ENCODE measurements around the gene SLC30A7.
"Not testable (repeated sequence)": the region's sequence is repeated elsewhere in the genome, so short reads cannot be mapped to it uniquely, and the experiment has no call there.

Gene SLC30A7

GRCh38 chr1:100852976-100853375 lies 42.9 kb upstream of the SLC30A7 start:
- no peaks in the 10 kb centered on the region for H3K9me3 ChIP-seq (replicated peaks; ENCODE audit: insufficient read depth, low read length)
- H3K36me3 ChIP-seq (replicated peaks; ENCODE audit: insufficient read depth, low read length): no peaks in the 10 kb centered on the region
- H4K20me1 ChIP-seq (ENCODE audit: insufficient read depth, low read length): no peaks in the 10 kb centered on the region
- H3K79me2 ChIP-seq (ENCODE audit: low read length): no peaks in the 10 kb centered on the region
- H3K9me2 ChIP-seq (replicated peaks; ENCODE audit: insufficient read depth, low read length): no peaks in the 10 kb centered on the region
- H3K4me1 ChIP-seq (ENCODE audit: low read length): no peaks in the 10 kb centered on the region
- H3K4me2 ChIP-seq (ENCODE audit: low read depth, low read length): no peak overlapping the region
- no peak overlapping the region for H3K27ac ChIP-seq (ENCODE audit: low read length)
- no peak for DNase-seq
- no peak overlapping the region for H3K9ac ChIP-seq (ENCODE audit: low read length)
- TF ChIP-seq EZH2phosphoT487 (IDR thresholded peaks at IDR 0.05; ENCODE audit: low read length) (no peak), EZH2 (optimal IDR thresholded peaks at IDR 0.05; ENCODE audit: low read depth, low read length) (no peak), CTCF (IDR thresholded peaks at IDR 0.05; ENCODE audit: low read length) (no peak)
- no peak overlapping the region for H3K4me3 ChIP-seq (ENCODE audit: low read length)
- H3F3A ChIP-seq (ENCODE audit: insufficient read depth, low read length): no peaks in the 10 kb centered on the region
- H3K27me3 ChIP-seq (replicated peaks; ENCODE audit: insufficient read depth, low read length): no peaks in the 10 kb centered on the region
- H2AFZ ChIP-seq (ENCODE audit: low read length): no peak overlapping the region

- H3K4me3 ChIP-seq (ENCODE audit: low read length); H3K27me3 ChIP-seq (replicated peaks; ENCODE audit: insufficient read depth, low read length); H4K20me1 ChIP-seq (ENCODE audit: insufficient read depth, low read length); H3K79me2 ChIP-seq (ENCODE audit: low read length); H3K4me1 ChIP-seq (ENCODE audit: low read length); H3F3A ChIP-seq (ENCODE audit: insufficient read depth, low read length); H3K36me3 ChIP-seq (replicated peaks; ENCODE audit: insufficient read depth, low read length); H3K9me3 ChIP-seq (replicated peaks; ENCODE audit: insufficient read depth, low read length); H3K27ac ChIP-seq (ENCODE audit: low read length); H2AFZ ChIP-seq (ENCODE audit: low read length); H3K9me2 ChIP-seq (replicated peaks; ENCODE audit: insufficient read depth, low read length); H3K9ac ChIP-seq (ENCODE audit: low read length); DNase-seq; H3K4me2 ChIP-seq (ENCODE audit: low read depth, low read length): not testable (repeated sequence)
These were observed 40.8 kb upstream of the SLC30A7 start for GRCh38 chr1:100855116-100855515.

GRCh38 chr1:100860397-100860991 lies 35.4 kb upstream of the SLC30A7 start:
- H3K9ac ChIP-seq (ENCODE audit: low read length): no peak overlapping the region
- no peaks in the 10 kb centered on the region for H3K9me2 ChIP-seq (replicated peaks; ENCODE audit: insufficient read depth, low read length)
- H3K4me1 ChIP-seq (ENCODE audit: low read length): no peaks in the 10 kb centered on the region
- no peaks in the 10 kb centered on the region for H3K79me2 ChIP-seq (ENCODE audit: low read length)
- no peaks in the 10 kb centered on the region for H3K36me3 ChIP-seq (replicated peaks; ENCODE audit: insufficient read depth, low read length)
- H4K20me1 ChIP-seq (ENCODE audit: insufficient read depth, low read length): no peaks in the 10 kb centered on the region
- H3F3A ChIP-seq (ENCODE audit: insufficient read depth, low read length): no peaks in the 10 kb centered on the region
- H2AFZ ChIP-seq (ENCODE audit: low read length): no peak overlapping the region
- no peak overlapping the region for H3K27ac ChIP-seq (ENCODE audit: low read length)
- H3K4me3 ChIP-seq (ENCODE audit: low read length): no peak overlapping the region
- no peak for TF ChIP-seq EZH2phosphoT487 (IDR thresholded peaks at IDR 0.05; ENCODE audit: low read length)
- no peak for TF ChIP-seq CTCF (IDR thresholded peaks at IDR 0.05; ENCODE audit: low read length)
- TF ChIP-seq EZH2 (optimal IDR thresholded peaks at IDR 0.05; ENCODE audit: low read depth, low read length): no peak
- no peak overlapping the region for H3K4me2 ChIP-seq (ENCODE audit: low read depth, low read length)
- DNase-seq: no peak
- no peaks in the 10 kb centered on the region for H3K9me3 ChIP-seq (replicated peaks; ENCODE audit: insufficient read depth, low read length)
- no peaks in the 10 kb centered on the region for H3K27me3 ChIP-seq (replicated peaks; ENCODE audit: insufficient read depth, low read length)

GRCh38 chr1:100861379-100861778 lies 34.5 kb upstream of the SLC30A7 start:
- no peaks in the 10 kb centered on the region for H3K9me2 ChIP-seq (replicated peaks; ENCODE audit: insufficient read depth, low read length)
- no peak overlapping the region for H2AFZ ChIP-seq (ENCODE audit: low read length)
- H3K9ac ChIP-seq (ENCODE audit: low read length): no peak overlapping the region
- H3K36me3 ChIP-seq (replicated peaks; ENCODE audit: insufficient read depth, low read length): no peaks in the 10 kb centered on the region
- H3F3A ChIP-seq (ENCODE audit: insufficient read depth, low read length): no peaks in the 10 kb centered on the region
- no peak overlapping the region for H3K27ac ChIP-seq (ENCODE audit: low read length)
- H3K79me2 ChIP-seq (ENCODE audit: low read length): no peaks in the 10 kb centered on the region
- no peak overlapping the region for H3K4me2 ChIP-seq (ENCODE audit: low read depth, low read length)
- TF ChIP-seq EZH2phosphoT487 (IDR thresholded peaks at IDR 0.05; ENCODE audit: low read length): no peak
- no peak for TF ChIP-seq EZH2 (optimal IDR thresholded peaks at IDR 0.05; ENCODE audit: low read depth, low read length)
- TF ChIP-seq CTCF (IDR thresholded peaks at IDR 0.05; ENCODE audit: low read length): no peak
- no peaks in the 10 kb centered on the region for H3K4me1 ChIP-seq (ENCODE audit: low read length)
- H3K9me3 ChIP-seq (replicated peaks; ENCODE audit: insufficient read depth, low read length): no peaks in the 10 kb centered on the region
- H4K20me1 ChIP-seq (ENCODE audit: insufficient read depth, low read length): no peaks in the 10 kb centered on the region
- no peak overlapping the region for H3K4me3 ChIP-seq (ENCODE audit: low read length)
- no peak for DNase-seq
- no peaks in the 10 kb centered on the region for H3K27me3 ChIP-seq (replicated peaks; ENCODE audit: insufficient read depth, low read length)

Data from MM.1S (cell line).